NCI-H2081 treated with DMSO at 0.1 percent for 48 hours (cell line): ENCODE results near the gene OR8G5.

ENCODE experiments used
- DNase-seq: peaks from one replicate; lab custom pipeline; 2025; lab: John Stamatoyannopoulos, UW

Gene OR8G5

DNA sequence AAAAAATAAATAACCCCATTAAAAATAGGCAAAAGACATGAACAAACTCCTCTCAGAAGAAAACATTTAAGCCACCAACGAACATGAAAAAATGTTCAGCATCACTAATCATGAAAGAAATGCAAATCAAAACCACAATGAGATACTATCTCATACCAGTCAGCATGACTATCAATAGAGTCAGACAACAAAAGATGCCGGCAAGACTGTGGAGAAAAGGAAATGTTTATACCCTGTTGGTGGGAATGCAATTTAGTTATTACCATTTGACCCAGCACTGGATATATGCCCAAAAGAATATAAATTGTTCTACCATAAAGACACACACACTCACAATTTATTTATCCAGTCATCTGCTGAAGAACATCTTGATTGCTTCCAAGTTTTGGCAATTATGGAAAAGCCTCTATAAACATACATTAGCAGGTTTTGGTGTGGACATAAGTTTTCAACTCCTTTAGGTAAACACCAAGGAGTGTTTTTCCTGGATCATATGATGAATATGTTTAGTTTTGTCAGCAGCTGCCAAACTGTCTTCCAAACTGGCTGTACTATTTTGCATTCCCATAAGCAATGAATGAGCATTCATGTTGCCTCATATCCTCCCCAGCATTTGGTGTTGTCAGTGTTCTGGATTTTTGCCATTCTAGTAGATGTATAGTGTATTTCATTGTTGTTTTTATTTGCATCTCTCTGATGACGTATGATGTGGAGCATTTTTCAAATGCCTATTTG lies 29.6 kb downstream of the OR8G5 start:
- no peak for DNase-seq

DNA sequence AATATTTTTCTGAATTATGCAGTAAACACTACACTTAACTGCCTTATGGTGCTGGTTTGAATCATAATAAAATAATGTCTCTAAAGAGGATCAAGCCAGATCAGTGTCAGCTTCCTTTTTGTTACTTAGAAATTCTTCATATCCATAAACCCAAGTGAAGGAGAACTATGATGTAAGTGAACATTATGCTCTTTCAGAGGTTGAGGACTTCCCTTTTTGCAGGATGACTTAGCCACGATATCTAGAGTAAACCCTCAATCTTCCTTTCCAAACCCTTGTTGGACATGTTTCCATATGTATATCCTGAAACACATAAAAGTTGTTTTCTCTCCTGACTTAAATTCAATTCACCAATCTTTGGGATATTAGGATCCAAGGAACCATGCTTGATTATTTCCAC lies 38.5 kb downstream of the OR8G5 start:
- no peak for DNase-seq

DNA sequence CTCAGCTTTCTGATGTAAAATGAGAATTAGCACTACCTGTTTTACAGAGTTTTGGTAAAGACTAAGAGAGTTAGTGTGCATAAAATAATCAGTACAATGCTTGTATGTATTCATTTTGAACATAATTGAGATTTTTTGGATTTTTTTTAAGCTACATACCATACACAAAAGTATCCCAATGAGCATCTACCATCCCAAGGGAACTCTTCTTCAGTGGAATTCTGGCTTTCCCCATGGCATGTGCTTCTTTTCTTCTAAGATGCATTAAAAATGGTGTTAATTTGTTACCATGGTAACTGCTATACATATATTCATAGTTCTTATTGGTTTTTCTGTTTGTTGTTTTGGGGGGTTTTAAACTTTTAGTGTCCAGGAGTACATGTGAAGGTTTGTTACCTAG lies 39.8 kb downstream of the OR8G5 start:
- no peak for DNase-seq

DNA sequence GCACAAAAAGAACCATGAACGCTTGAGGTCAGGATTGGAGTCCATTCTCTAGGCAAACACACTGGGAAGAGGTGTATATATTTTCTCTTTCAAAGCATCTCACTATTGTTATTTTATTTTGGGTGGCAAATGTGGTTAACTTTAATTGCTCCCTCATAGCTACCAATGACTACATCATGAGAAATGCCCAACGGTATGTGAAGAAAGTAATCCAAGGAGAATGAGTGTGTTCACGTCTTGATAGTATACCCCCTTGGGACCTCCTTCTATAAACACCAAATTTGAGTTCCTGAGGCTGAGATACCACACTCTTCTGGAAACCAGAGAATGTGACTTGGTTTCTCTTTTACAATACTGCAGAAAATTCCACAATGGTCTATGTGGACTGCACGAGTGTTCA lies 41.7 kb downstream of the OR8G5 start:
- no peak for DNase-seq

DNA sequence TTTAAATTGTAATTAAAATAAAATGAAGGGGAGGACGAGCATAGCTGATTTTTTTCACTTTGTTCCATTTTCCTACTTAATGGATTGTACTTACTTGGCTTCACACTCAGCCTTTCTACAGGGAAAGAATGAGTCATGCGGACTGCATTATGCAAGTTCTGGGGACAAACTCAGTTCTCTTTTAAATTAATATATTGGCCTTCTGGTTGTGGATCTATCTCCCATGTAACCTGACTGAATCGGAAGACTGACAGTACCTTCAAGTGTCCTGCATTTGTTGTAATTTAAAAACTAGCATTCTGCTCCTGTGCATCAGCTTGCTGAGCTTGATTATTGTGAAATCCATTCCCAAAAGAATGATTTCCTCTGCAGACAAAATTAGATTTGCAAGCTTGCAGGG lies 45.4 kb downstream of the OR8G5 start:
- DNase-seq: no peak

DNA sequence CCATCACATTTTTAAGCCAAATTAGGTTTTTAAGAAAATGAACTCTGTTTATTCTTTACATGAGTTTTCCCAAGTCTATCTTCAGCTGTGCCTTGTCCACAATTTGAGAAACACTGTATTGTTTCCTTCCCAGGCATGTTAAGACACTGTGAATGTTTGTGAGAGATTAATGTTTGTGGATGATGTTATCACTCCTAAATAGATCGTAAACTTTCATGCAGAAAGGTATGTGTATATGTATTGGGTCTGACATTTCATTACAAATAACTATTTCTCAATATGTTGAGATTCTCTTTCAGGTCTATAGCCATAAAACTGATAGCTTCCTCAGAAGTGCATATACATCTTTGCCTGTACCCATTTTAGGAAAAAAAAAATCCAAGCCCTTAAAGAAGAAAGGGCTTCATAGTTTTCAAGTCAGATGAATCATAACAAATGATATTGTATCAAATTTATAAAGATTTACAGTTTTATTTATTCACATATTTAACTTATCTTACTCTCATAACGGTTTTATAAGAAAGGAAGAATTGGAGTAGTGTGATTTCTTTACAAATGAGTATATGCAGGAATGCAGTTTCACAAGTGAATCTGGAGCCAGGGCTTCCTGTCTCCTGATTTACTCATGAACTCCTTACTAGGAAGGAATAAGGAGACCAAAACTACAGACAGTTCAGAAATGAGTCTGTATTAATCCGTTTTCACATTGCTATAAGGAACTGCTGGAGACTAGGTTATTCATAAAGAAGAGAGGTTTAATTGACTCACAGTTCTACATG lies 46.4 kb downstream of the OR8G5 start:
- DNase-seq: no peak

DNA sequence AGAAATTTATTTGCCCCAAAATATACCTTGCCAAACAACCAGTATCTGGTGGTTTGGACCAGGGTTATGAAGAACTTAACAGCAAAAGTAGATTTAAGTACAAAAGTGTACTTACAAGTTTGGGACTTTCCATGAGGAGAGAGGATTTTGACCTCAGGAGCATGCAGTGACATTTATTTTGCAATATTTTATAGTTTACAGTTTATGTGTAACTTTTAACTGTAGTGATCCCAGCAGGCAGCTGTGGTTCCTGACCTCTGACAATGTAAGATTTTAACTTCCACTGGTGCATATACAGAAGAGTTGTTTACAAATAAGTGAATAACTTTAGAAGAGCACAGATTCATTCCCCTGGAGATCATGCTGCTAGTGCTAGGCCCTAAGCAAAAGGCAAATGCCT lies 50.9 kb downstream of the OR8G5 start:
- DNase-seq: no peak

DNA sequence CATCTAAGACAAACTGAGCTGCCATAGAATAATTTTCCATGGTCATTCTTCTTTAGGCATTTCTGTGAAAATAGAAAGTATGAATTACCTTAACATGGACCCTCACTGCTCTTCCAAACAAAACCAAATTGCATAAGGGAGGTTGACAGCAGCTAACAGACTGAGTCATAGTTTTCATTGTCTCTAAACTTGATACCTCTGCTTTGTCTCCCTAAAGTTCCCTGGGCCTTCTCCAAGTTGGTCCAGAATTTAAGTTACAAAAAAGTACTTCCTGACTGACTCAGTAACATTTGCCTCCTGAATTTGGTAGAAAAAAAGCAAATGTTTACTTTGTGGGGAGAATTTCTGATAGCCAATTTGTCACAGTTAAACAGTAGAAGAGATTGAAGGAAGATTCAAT lies 54.5 kb downstream of the OR8G5 start:
- DNase-seq: no peak

DNA sequence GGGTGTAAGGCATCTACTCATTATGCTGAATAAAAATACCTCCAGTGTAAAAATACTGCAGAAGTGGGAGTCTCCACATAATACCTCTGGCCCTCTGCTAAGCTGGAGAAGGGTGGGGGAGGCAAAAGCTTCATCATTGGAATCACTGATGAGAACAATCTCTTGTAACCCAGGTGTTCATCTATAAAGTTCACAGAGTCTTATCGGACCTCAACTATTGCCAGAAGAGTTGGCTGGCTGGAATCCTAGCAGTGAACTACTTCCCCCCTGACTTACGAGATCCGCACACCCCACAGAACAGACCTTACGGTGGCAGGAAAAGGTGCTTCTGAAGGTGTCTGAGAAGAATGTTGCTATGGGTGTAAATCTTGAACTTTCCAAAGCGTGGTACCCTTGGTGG lies 55.1 kb downstream of the OR8G5 start:
- DNase-seq: no peak

DNA sequence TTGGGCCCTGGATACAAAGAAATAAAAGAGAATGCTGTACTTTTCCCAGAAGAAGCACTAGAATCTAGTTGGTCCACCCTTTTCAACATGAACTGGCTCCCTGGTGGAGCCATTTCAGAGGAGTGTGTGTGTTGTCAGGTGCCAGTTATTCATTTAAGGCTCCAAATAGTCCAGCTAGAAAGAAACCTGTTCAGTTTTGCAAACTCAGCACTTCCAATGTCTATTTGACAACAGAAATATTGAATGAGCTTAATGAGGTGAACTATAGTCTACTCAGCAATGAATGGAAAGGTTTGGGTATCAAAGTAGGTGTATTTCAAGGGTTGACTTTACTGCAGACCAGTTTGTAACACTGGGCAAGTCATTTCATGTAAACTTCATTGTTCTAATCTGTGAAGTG lies 55.5 kb downstream of the OR8G5 start:
- no peak for DNase-seq

DNA sequence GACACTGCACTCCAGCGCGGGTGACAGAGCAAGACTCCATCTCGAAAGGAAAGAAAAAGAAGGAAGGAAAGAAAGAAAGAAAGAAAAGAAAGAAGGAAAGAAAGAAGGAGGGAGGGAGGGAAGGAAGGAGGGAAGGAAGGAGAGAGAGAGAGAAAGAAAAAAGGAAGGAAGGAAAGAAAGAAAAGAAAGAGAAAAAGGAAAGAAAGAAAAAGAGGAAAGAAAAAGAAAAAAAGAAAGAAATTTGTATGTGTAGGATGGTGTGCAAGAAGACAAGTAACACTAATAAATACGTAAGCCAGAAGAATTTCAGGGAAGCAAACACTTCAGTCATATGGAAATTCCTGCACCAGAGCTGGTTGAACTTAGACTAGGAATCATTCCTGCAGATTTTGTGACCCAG lies 57.0 kb downstream of the OR8G5 start:
- no peak for DNase-seq

DNA sequence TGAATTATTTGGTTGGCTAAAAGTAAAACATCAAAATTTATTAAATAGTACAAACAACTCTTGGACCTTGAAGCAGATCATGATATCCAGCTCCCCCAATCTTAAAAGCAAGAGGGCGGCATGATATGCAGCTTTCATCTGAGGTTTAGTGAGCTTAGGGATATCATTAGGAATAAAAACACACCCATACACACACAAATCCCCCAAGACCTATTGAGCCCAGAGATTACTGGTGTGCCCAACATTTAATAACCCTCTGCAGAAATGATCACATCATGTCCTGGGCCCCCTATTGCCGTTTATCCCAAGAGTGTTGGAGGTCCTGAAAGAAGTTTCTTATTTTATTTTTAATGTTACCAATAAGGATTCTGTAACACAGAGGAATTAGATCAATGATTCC lies 57.7 kb downstream of the OR8G5 start, which contains the start of gene OR8D1:
Gene OR8D1, minus strand, starts transcription at position 101 of the 400 bp plus-strand sequence. CDS start 3,183 bp downstream, outside the sequence.
- no peak for DNase-seq

DNA sequence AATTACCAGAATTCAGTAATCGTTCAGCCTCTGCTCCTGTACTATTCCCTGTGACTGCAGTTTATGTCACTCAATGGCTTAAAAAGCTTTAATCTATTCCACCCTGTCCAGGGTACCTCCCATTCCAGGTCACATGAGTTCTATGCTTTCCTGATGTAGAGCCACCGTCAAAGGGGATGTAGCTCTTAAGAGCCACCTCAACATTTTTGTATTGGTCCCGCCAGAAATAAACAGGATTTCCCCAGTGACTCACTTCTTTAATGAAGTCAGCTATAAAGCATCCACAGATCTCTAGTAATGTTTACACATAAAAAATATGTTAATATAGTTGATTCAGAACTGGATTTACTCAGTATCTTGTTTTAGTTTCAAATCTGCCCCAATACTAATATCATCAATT lies 58.9 kb downstream of the OR8G5 start:
- DNase-seq: no peak
